ENCODE results near the gene KLRD1.
A peak's percentile ranks its signal among the peaks of the same experiment; 100 is the strongest.
"Not testable (repeated sequence)": the region's sequence is repeated elsewhere in the genome, so short reads cannot be mapped to it uniquely, and the experiment has no call there.

The KLRD1 gene

DNA sequence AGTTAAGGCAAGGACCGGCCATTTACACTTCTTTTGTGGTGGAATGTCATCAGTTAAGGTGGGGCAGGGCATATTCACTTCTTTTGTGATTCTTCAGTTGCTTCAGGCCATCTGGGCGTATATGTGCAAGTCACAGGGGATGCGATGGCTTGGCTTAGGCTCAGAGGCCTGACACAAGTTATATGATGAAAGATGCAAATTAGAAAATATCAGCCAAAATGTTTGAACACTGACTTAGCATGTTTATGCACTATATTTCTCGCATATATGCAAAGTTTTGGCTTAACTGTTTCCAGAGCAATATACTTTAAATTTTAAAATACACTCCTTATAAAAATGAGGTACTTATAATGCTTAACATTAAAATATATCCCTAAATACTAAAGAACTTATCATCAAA lies 30.8 kb downstream of the KLRD1 start:
- DNase-seq (ENCODE audit: low spot score): not testable (repeated sequence)

DNA sequence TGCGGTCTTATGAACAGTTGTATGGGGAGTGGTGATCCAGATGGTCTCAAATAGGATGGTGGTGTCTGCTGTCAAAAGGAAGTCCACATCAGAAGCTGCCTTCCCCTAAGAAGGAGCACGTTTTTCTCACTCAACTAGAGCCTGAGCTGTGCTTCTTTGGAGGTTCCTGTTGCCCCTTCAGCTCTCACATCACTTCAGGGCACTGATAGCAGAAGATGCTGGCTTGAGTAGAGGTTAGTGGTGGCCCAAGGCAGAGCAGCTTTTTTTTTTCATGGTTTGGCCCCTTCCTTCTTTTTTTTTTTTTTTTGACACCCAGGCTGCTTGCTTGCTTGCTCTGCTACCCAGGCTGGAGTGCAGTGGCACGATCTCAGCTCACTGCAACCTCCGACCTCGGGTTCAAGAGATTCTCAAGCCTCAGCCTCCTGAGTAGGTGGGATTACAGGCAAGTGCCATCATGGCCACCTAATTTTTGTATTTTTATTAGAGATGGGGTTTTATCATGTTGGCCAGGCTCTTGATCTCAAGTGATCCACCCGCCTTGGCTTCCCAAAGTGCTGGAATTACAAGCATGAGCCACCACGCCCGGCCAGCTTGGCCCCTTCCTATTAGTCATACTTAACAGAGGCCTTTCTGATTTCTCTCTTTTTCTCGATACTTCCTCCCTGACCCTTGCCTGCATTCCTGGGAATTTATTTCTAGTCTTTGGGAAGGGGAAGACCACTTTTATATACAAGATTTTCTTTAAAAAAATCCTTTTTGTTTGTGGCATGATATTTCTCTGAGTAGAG lies 31.6 kb downstream of the KLRD1 start:
- peak; percentile 58 for DNase-seq (ENCODE audit: low spot score)

DNA sequence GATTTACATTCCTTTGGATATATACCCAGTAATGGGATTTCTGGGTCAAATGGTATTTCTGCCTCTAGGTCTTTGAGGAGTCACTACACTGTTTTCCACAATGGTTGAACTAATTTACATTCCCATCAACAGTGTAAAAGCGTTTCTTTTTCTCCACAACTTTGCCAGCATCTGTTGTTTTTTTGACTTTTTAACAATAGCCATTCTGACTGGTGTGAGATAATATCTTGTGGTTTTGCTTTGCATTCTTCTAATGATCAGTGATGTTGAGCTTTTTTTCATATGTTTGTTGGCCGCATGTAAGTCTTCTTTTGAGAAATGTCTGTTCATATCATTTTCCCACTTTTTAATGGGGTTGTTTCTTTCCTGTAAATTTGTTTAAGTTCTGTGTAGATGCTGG lies 33.3 kb downstream of the KLRD1 start:
- DNase-seq (ENCODE audit: low spot score): not testable (repeated sequence)

DNA sequence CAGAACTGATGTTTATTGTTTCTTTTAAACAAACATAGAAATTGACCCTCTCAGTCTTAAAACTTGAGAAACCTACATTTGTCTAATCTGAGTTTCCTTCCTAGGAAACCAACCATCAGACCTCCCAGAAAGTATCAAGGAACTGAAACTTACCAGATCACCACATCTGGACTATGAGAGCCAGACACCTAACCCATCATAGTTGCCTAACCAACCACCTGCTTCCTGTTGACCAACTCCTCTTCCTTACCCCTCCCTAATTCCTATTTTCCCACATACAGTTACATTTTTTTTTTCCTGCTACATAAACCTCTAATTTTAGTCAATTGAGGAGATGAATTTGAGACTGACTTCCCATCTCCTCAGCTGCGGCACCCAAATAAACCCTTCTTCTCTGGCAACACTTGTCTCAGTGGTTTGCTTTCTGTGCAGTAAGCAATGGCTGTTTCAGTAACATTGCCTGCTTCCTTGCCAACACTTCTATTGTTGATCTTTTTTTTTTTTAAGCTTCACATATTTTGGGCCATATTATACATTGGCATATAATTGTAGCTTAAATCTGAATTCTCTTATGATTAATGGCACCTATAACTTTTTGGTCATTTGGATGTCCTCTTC lies 34.3 kb downstream of the KLRD1 start:
- no peak for DNase-seq (ENCODE audit: low spot score)

DNA sequence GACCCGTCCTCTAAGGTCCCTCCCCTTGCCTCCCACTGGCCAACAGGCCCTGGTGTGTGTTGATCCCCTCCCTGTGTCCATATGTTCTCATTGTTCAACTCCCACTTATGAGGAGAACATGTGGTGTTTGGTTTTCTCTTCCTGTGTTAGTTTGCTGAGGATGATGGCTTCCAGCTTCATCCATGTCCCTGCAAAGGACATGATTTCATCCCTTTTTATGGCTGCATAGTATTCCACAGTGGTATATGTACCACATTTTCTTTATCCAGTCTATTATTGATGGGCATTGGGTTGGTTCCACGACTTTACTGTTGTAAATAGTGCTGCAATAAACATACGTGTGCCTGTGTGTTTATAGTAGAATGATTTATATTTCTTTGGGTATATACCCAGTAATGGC lies 43.8 kb downstream of the KLRD1 start:
- DNase-seq (ENCODE audit: low spot score): not testable (repeated sequence)

DNA sequence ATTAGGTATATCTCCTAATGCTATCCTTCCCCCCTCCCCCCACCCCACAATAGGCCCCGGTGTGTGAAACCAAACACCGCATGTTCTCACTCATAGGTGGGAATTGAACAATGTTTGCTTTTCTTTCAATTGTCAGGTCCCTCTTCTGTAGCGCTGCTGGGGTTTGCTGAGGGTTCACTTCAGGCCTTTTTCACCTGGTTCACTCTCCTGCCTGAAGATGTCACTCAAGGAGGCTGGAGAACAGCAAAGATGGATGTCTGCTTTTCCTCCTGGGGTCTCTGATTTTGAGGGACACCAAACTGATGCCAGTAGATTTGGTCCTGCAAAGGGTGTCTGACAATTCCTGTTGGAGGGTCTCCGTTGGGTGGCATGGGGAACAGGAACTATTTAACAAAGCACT lies 46.4 kb downstream of the KLRD1 start:
- DNase-seq (ENCODE audit: low spot score): no peak

DNA sequence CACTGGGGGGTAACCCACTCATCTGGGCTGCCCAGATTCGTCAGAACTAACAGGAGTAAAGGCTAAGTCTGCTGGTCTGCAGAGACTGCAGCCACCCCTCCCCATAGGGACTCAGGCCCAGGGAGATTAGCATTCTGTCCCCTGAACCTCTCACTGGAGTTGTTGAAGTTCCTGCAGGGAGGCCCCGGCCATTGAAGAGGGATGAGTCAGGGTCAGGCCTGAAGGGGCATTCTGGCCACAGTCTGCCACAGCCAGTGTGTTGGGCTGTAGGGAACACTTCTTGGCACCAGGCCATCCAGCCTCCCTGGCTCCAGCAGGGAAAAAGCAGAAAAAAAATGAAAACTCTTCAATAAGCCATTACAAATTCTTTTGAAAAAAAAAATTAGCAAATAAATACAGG lies 46.8 kb downstream of the KLRD1 start:
- no peak for DNase-seq (ENCODE audit: low spot score)

DNA sequence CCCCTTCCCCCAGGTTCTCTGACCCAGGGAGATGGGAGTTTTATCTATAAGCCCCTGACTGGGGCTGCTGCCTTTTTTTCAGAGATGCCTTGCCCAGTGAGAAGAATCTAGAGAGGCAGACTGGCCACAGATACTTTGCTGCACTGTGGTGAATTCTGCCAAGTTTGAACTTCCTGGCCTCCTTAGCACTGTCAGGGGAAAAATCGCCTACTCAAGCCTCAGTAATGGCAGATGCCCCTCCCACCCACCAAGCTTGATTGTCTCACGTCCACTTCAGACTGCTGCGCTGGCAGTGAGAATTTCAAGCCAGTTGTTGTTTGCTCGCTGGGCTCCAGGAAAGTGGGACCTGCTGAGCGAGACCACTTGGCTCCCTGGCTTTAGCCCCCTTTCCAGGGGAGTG lies 50.5 kb downstream of the KLRD1 start:
- DNase-seq (ENCODE audit: low spot score): no peak

DNA sequence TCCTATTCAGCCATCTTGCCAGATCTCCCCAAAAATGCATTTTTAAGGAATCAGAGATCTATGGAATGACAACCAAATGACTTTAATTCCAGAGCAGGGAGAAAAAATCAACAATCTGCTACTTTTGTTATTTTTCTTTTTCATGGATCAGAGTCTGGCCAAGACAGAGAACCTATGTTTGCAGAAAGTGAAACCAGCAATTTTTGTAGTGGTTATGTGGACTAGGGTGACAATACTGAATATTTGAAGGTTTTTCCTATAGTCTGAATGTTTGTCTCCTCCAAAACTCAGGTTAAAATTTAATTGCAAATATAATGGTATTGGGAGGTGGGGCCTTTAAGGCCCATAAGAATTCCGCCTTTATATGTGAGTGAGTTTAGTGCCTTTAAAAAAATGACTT lies 51.3 kb downstream of the KLRD1 start:
- no peak for DNase-seq (ENCODE audit: low spot score)

DNA sequence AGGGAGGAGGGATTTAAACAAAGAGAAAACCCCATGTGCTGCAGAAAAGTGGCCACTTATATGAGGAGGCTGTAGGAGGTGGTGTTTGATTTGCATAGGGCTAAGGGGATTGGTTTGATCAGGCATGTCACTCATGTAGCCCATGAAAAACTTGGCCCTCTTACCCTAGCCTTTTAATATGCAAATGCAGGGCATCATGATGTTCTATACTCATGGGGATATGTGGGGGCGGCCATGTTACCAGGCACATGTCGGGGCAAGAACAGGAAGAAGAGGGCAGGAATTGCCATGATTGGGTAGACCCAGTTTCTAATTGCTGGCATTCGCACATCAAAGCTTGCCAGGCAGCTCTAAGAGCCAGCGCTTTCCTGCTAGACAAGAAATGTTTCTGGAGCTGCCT lies 53.4 kb downstream of the KLRD1 start:
- DNase-seq (ENCODE audit: low spot score): no peak

DNA sequence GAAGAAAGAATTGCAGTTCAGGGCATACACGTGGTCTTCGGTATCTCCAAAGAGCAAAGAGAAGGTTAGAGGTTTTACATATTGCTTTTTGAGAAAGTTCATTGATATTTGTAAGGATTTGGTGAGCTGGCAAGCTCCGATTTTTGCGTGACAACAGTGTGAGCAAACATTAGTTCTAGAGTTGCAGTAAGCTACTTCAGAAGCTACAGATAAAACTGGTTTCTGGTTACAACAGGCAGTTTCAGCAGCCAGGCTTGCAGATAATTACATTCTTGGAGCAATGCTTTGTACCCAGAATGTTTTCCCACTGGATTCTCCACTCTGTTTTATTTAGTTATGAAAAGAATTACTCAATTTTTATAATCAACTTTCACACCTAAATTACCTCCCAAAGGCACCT lies 54.0 kb downstream of the KLRD1 start:
- DNase-seq (ENCODE audit: low spot score): no peak

DNA sequence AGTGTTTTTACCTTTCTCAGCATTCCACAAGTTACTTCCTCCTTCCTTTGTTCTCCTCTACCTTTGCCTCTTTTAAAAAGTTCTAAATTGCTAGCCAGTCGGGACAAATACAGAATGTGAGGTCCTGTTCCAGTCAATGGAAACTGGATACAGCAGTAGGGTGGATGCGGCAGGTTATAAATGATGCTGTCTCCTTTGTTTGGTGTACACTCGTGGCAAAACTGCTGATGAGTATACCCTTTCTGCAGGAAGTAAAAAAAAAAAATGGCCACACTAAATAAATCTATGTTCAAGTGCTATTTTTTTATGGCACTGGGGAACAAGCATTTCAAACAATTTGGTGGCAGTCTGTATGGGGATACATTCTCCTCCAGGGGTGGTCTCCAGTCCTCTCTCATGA lies 54.7 kb downstream of the KLRD1 start:
- no peak for DNase-seq (ENCODE audit: low spot score)

DNA sequence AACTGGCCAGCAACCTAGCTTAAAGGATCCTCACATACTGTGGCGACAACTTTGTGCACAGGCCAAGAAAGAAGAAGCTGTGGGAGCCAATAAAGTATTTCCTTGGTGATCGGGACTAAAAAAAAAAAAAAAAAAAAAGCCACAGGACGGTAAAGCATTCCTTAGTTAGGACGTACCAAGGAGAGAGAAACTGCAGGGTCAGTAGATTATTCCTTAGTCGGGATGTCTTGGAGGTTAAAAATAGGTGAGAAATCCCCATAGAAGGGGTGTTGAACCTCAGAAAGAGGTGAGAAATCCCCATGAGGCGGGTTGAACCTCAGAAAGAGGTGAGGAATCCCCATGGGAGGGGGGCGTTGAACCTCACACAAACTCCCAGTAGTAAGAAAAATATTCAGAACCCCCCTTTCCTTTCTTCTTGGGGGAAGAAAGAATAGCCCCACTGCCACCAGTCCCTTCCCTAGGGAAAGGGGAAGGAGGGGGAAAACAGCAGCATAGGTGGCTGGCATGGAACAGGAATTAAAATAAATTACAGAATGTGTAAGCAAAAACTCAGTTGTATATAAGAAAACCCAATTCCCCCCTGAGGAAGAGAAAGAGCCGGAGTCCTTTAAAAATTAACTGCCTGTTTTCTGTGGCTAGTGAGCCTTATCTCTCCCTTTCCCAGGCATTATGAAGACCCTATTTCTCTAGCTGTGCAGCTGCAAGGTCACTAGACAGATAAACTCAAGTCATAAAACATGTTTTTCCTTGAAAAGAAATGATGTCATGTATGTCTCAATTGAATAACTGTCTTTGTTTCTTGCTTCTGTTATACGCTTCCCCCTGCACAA lies 55.4 kb downstream of the KLRD1 start:
- DNase-seq (ENCODE audit: low spot score): no peak

DNA sequence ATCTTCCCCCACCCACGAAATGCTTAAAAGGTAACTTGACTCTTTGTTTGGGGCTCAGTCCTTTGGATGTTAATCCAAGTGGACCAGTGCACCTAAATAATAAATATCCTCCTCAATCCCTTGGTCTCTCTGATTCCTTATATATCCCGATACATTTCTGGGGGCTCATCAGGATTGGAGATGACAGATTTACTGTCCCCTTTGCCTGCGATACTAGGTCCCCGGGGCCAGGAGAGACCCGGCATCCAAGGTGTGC lies 55.9 kb downstream of the KLRD1 start:
- DNase-seq (ENCODE audit: low spot score): no peak

DNA sequence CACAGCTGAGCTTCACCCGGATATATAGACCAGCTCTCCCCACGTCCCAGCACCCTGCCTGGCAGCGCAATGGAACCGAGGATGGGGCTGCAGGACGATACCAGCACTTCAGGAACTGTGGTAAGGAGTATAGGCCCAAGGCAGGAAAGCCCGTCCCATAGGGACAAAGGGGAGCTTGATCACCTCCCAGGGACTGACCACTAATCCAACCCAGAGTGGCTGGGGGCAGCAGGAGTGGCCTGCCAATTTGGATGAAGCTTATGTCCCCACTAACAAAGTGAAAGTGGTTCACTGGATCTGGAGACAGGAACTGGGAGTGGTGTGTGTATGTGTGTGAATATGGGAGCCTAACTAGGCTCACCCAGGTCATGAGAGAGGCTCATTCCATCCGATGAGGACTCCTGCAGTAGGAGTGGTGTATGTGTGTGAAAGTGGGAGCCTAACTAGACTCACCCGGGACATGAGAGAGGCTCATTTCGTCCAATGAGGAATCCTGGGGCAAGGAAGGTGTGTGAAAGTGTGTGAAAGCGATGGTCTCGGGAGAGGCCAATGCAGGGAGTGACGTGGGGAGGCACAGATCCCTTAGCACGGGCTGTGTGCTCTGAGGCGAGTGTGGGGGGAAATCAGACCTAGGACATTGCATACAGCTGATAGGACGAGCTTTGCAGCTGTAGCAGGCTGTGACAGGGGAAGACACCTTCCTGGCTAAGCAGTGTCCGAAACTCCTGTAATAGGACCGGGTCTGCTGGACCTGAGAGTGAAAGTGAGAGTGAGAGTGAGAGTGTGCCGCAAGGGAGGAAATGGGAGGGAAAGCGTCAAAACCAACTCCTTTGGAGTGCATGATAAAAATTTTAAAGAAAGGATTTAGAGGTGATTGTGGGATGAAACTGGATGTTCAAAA lies 56.5 kb downstream of the KLRD1 start:
- peak; percentile 39 for DNase-seq (ENCODE audit: low spot score)

DNA sequence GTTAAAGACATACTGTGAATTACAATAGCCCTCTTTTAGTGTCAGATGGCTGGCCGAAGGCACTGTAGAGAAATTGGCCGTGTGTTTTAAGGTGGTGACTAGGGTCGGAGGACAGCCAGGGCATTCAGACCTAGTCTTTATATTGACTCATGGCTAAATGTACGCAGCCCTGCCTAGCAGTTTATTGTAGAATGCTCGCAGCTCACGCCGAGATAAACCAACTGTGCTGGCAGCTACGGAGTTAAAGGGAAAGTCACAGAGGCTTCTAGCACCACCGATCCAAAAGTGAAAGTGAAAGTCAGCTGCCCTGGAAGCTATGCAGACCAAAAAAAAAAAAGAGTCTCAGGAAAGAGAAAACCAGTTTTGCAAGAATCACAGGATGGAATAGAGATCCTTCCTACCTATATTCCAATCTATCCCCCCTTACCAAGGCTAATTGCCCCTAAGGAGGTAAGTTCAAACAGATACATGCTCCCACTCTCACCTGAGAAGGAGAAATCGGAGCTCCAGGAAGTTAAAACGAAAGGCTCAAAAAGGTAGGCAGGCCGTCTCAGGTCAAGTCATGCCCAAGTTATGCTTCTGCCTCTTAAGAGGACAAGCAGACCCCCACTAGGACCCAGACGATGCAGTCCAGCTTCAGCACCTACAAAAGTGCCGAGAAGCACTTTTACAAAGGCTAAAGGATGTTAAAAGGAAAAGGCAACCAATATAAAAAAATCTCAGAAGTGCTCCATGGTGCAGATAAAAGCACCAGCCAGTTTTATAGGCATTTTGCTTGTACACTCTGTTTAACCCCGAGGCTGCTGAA lies 57.3 kb downstream of the KLRD1 start:
- peak; percentile 88 for DNase-seq (ENCODE audit: low spot score)

DNA sequence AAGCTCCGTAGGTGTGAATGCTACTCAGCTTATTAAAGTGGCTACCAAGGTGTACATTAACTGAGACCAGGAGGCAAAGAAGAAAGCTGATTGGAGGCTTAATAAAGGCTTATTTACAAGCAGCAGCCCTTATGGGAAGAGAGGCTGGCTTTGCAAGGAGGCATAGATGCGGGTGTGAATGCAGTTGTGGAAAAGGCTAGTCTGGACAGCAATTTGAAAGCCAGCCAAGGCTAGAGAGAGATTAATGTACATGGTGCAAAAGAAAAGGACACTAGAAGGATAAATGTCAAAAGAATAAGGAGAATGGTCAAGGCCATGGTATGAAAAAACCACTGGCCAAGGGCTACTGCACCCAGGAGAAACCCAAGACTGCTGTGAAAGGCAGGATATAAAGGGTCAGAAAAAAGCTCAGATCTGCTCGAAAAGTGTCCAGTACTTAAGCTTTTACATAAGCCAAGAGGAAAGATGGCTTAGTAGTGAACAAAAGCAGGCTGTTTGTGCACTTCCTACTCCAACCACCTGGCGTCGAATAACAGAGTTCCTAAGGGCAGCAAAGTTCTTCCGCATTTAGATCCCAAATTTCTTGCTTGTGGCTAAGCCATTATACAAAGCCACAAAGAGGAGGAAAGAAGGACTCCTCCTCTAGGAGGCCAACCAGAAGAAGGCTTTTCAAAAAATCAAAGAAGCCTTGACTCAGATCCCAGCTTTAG lies 58.2 kb downstream of the KLRD1 start:
- DNase-seq (ENCODE audit: low spot score): peak; percentile 37

DNA sequence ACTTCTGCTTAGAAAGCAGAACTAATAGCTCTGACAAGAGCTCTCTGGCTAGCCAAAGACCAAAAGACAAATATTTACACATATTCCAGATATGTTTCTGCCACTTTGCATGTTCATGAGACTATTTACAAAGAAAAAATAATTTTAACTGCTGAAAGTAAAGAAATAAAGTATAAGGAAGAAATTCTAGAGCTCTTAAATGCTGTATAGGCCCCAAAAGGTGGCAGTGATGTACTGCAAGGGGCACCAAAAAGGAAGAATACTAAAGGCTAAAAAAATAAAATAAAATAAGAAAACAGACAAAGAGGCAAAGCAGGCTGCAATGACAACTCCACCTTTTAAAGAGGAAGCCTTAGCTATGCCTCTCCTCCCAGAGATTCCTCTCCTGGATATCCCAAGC lies 59.2 kb downstream of the KLRD1 start:
- no peak for DNase-seq (ENCODE audit: low spot score)

DNA sequence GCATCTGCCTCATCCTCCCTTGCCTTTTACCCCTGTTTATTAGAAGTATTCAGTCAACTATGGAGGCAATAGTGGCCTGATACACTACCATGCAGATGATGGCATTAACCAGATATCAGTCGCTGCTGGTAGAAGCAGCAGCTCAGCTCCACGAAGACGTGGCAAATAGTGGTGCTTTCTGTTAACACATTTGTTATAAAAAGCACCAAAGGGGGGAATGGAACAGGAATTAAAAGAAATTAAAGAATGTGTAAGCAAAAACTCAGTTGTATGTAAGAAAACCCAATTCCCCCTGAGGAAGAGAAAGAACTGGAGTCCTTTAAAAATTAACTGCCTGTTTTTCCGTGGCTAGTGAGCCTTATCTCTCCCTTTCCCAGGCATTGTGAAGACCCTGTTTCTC lies 60.0 kb downstream of the KLRD1 start:
- DNase-seq (ENCODE audit: low spot score): not testable (repeated sequence)

All from LoVo (cell line).